T-cell (primary cell): Measurements from ENCODE around the gene HLCS. TPM values are rescaled to one million over a fixed set of nuclear protein-coding genes. Genes with fewer than 3 reads are reported as not detected.

ENCODE experiments used
- ATAC-seq, 4 experiments: fragments of 200-7000 bp in 3 of 4; fragments of 150-1000 bp in 1 of 4; cut with Tn5 transposase; replicated peaks in 1 of 4; 1 replicate in 3 of 4; 2 replicates in 1 of 4; pipeline ENCODE4 v1.10.0; 2021; ENCODE audit warnings: moderate library complexity in 3 of 4, mild to moderate bottlenecking in 2 of 4, moderate number of reproducible peaks in 1 of 4
- CTCF ChIA-PET, 2 donors: fragments of 300-600 bp; sonication (Branson Sonifier 250); formaldehyde crosslinking; loops; one replicate each; lab custom pipeline; 2022; ENCODE audit warnings: antibody characterized with exemption in 2 of 2; lab: Charles Lee
- POLR2A ChIA-PET, 2 donors: fragments of 300-600 bp; sonication (Branson Sonifier 250); formaldehyde crosslinking; loops; one replicate each; lab custom pipeline; 2022; ENCODE audit warnings: antibody characterized with exemption in 2 of 2; lab: Charles Lee
- DNase-seq, 35 experiments: peaks; one replicate each; pipeline versions ENCODE4 v3.0.0 to v3.0.0-alpha.2; 2013 to 2023
- H3K27ac ChIP-seq: one replicate; pipeline ENCODE4 v1.5.1; 2013; ENCODE audit warnings: low read length
- H3K27me3 ChIP-seq, 2 experiments: replicated peaks in 1 of 2; 1 replicate in 1 of 2; 2 replicates in 1 of 2; pipeline versions ENCODE4 v1.6.1 to v1.7.0; 2013; ENCODE audit warnings: low read length in 1 of 2, mixed read lengths in 1 of 2; ENCODE audit not compliant: control insufficient read depth in 2 of 2, insufficient read depth in 2 of 2; ENCODE audit errors: extremely low read depth in 1 of 2
- H3K36me3 ChIP-seq, 2 donors: 1 replicate in 1 of 2; 2 replicates in 1 of 2; pipeline versions ENCODE4 v1.6.1 to v1.7.0; 2013; ENCODE audit warnings: low read length in 1 of 2; ENCODE audit not compliant: control insufficient read depth in 2 of 2, insufficient read depth in 1 of 2; ENCODE audit errors: extremely low read depth in 1 of 2
- H3K4me1 ChIP-seq, 2 experiments: 1 replicate in 1 of 2; 2 replicates in 1 of 2; pipeline versions ENCODE4 v1.6.1 to v1.7.0; 2013; ENCODE audit warnings: low read length in 2 of 2, mixed read lengths in 1 of 2; ENCODE audit not compliant: insufficient read depth in 2 of 2, control insufficient read depth in 1 of 2; ENCODE audit errors: extremely low read depth in 1 of 2
- H3K4me3 ChIP-seq, 2 donors: 1 replicate in 1 of 2; 2 replicates in 1 of 2; pipeline versions ENCODE4 v1.5.1 to v1.7.0; 2013; ENCODE audit warnings: mild to moderate bottlenecking in 2 of 2, low read length in 1 of 2, moderate library complexity in 1 of 2; ENCODE audit not compliant: control insufficient read depth in 1 of 2; ENCODE audit errors: extremely low read depth in 1 of 2
- H3K9me3 ChIP-seq: 2 replicates; pipeline ENCODE4 v1.7.0; 2013
- H3K27ac Mint-ChIP-seq, 2 donors: one replicate each; pipeline ENCODE4 v1.8.0; 2020 to 2021; ENCODE audit warnings: mild to moderate bottlenecking in 2 of 2, mixed read lengths in 2 of 2
- H3K27me3 Mint-ChIP-seq, 2 donors: one replicate each; pipeline ENCODE4 v1.8.0; 2021 to 2022; ENCODE audit warnings: mixed read lengths in 2 of 2
- H3K36me3 Mint-ChIP-seq: one replicate; pipeline ENCODE4 v1.8.0; 2021; ENCODE audit warnings: mixed read lengths
- H3K4me1 Mint-ChIP-seq, 3 donors: one replicate each; pipeline ENCODE4 v1.8.0; 2020 to 2022; ENCODE audit warnings: mixed read lengths in 3 of 3, mild to moderate bottlenecking in 1 of 3
- H3K4me3 Mint-ChIP-seq, 3 donors: one replicate each; pipeline ENCODE4 v1.8.0; 2020 to 2022; ENCODE audit warnings: mild to moderate bottlenecking in 3 of 3, mixed read lengths in 3 of 3, moderate library complexity in 3 of 3
- H3K9me3 Mint-ChIP-seq, 3 donors: one replicate each; pipeline ENCODE4 v1.8.0; 2020 to 2022; ENCODE audit warnings: mixed read lengths in 3 of 3
- WGBS: methylation state at CpG from one replicate; pipeline ENCODE4 v1.1.5; 2013; ENCODE audit warnings: missing lambda C conversion rate; ENCODE audit not compliant: insufficient coverage; 5-methylcytosine and 5-hydroxymethylcytosine counted together
- total RNA-seq, 35 experiments: library from RNA in 6 of 35; stranded (reverse) in 6 of 35; fragments of 120-200 nt in 1 of 35; gene quantifications; one replicate each; pipeline versions ENCODE4 v1.2.1 to v1.2.4 and lab custom pipeline; 2013 to 2026

The HLCS gene
- total RNA-seq, 5 donors from 2014 or later (not counting 1 experiment from before 2014, with no cell fraction given): 13.0 to 15.6 (median 13.8) TPM

DNA sequence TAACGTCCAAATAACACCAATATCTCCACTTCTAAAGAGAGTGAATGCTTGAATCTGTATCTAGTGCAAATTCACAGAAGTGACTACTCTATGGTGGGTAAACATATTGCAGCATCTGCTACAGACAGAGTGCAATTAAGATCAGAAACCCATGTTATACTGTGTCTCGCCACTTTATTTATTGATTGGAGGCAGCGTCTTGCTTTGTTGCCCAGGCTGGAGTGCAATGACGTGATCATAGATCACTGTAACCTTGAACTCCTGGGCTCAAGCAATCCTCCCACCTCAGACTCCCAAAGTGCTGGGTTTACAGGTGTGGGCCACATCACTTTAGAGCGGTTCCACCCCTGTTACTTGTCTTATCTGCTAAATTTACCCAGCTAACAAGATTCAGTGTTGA is 57.0 kb downstream of the HLCS start:
- no peak overlapping the region for H3K4me3 Mint-ChIP-seq
- Histone ChIP-seq H3K27ac (no peak overlapping the region), H3K9me3 (no peaks in the 10 kb centered on the region), H3K4me3 (no peak overlapping the region), H3K27me3 (no peaks in the 10 kb centered on the region), H3K36me3 (peaks cover 0 to 2% of the 10 kb centered on the region in 2 donors), H3K4me1 (no peaks in the 10 kb centered on the region)
- H3K4me1 Mint-ChIP-seq: peaks cover 0 to 4% (median 4%) of the 10 kb centered on the region in 3 donors
- ChIA-PET CTCF (no interaction called here), POLR2A (no interaction called here)
- peaks cover 15% of the 10 kb centered on the region for H3K36me3 Mint-ChIP-seq
- no peak for DNase-seq
- H3K9me3 Mint-ChIP-seq: no peaks in the 10 kb centered on the region
- no peak overlapping the region for H3K27ac Mint-ChIP-seq
- ATAC-seq: no peak
- WGBS: 100% methylated on average over 2 of the region's 5 CpGs
- H3K27me3 Mint-ChIP-seq: no peaks in the 10 kb centered on the region

DNA sequence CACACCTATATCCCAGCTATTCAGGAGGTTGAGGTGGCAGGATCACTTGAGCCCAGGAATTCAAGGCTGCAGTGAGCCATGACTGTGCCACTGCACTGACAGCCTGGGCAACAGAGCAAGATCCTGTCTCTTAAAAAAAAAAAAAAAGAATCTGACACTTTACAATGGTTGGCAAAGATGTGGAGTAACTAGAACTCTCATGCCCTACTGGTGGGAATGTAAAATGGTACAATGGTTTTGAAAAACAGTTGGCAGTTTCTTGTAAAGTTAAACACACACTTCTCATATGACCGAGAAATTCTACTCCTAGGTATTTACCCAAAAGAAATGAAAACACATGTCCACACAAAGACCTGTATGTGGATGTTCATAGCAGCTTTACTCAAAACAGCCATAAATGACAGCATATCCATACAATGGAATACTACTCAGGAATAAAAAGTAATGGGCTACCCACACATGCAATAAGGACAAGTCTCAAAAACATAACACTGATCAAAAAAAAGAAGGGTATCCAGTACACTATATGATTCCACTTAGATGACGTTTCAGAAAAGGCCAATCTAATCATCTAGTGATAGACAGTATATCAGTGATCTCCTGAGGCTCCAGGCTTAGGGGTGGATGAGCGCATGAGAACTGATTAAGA is 58.1 kb downstream of the HLCS start:
- H3K27me3 ChIP-seq: no peaks in the 10 kb centered on the region
- no peaks in the 10 kb centered on the region for H3K4me1 ChIP-seq
- H3K27ac ChIP-seq: no peak overlapping the region
- ChIA-PET CTCF (interaction anchor here in 1 of 2 donors (0.6 kb wide), 1 partner anchor 277 kb away, joined by 3 read pairs; no protein-coding TSS in a partner anchor), POLR2A (interaction anchor here in 1 of 2 donors (0.6 kb wide), 1 partner anchor 901 kb away, joined by 3 read pairs; no protein-coding TSS in a partner anchor)
- H3K27me3 Mint-ChIP-seq: no peaks in the 10 kb centered on the region
- H3K36me3 Mint-ChIP-seq: peaks cover 10% of the 10 kb centered on the region
- H3K4me1 Mint-ChIP-seq: peaks cover 0 to 4% (median 4%) of the 10 kb centered on the region in 3 donors
- no peaks in the 10 kb centered on the region for H3K9me3 ChIP-seq
- no CpG with 5 or more reads among the region's 3 CpGs for WGBS
- no peak overlapping the region for H3K4me3 Mint-ChIP-seq
- H3K36me3 ChIP-seq: peaks cover 0 to 2% of the 10 kb centered on the region in 2 donors
- no peaks in the 10 kb centered on the region for H3K9me3 Mint-ChIP-seq
- no peak overlapping the region for H3K27ac Mint-ChIP-seq
- DNase-seq (no peak), ATAC-seq (no peak)
- no peak overlapping the region for H3K4me3 ChIP-seq

DNA sequence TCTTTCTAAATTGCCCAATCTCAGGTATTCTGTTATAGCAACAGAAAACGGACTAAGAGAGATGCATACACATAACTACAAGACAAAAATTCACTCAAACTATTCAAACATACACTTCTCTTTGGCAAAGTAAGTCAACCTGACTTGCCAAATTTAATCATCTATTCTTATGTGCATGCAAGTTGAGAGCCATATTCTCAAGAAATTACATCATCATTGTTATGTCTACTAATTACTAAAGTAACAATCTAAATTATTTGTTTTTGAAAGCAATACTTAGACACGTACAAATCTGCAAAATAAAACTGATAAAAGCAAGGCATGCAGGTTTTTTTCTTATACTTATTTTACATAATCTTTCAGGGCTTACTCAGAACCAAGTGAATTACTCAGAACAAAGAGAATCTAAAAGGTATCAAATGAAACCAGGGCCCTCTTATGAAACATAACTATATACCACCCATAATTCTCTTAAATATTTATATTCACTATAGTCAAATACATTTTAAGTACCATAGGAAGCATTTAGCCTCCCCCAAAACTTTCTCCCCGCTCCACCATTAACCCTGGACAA is 62.3 kb downstream of the HLCS start:
- Mint-ChIP-seq H3K27ac (no peak overlapping the region), H3K4me1 (no peaks in the 10 kb centered on the region), H3K36me3 (peaks cover 27% of the 10 kb centered on the region), H3K9me3 (no peaks in the 10 kb centered on the region), H3K4me3 (no peak overlapping the region), H3K27me3 (no peaks in the 10 kb centered on the region)
- ATAC-seq: no peak
- H3K36me3 ChIP-seq: no peaks in the 10 kb centered on the region
- no peak overlapping the region for H3K27ac ChIP-seq
- CTCF ChIA-PET: no interaction called here
- no peak overlapping the region for H3K4me3 ChIP-seq
- WGBS: 79% methylated on average over 2 of the region's 3 CpGs
- no peaks in the 10 kb centered on the region for H3K4me1 ChIP-seq
- POLR2A ChIA-PET: no interaction called here
- H3K27me3 ChIP-seq: no peaks in the 10 kb centered on the region
- H3K9me3 ChIP-seq: no peaks in the 10 kb centered on the region
- DNase-seq: no peak

DNA sequence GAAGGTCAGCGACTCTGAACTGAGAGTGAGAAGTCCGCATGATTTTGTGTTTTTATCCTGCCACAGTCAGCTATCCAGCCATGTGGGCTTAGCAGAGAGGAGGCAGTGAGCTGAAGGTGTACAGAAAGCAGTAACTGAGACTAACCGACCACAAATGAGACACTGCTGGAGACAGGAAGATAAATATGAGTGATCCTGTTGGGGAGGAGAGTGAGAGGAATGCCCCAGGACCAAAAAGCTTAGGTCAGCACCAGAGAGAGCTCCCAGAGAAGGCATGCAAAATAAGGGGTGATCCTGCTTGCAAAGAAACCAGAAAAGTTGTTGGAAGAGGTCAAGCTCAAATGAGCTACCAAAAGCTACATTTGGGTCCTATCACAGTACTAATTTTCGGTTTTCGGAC is 63.7 kb downstream of the HLCS start:
- H3K9me3 Mint-ChIP-seq: no peaks in the 10 kb centered on the region
- no peak for ATAC-seq
- Histone ChIP-seq H3K27me3 (no peaks in the 10 kb centered on the region), H3K4me1 (no peaks in the 10 kb centered on the region), H3K4me3 (no peak overlapping the region), H3K36me3 (no peaks in the 10 kb centered on the region), H3K27ac (no peak overlapping the region), H3K9me3 (no peaks in the 10 kb centered on the region)
- no peak overlapping the region for H3K4me3 Mint-ChIP-seq
- H3K36me3 Mint-ChIP-seq: peaks cover 23% of the 10 kb centered on the region
- ChIA-PET POLR2A (no interaction called here), CTCF (no interaction called here)
- DNase-seq: no peak
- 81% methylated on average over 3 of the region's 5 CpGs for WGBS
- H3K27ac Mint-ChIP-seq: no peak overlapping the region
- H3K27me3 Mint-ChIP-seq: no peaks in the 10 kb centered on the region
- no peaks in the 10 kb centered on the region for H3K4me1 Mint-ChIP-seq

DNA sequence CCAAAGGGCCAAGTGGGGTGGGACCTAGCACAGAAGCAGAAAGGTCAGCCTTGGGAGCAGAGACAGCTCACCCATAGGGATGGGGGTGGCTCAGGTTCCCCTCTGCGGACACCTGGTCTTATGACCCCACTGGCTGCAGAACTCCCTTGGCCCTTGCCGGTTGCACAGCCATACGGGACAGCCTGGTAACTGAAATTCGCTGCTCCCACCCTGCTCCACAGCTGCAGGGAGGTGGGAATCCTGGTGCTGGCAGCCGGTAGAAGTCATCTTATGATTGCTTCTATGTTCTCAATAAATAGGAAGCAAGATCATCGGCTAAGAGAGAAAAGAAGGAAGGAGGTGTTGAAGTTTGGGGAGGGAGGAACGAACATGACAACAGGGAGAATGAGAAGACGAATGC is 64.1 kb downstream of the HLCS start:
- CTCF ChIA-PET: no interaction called here

DNA sequence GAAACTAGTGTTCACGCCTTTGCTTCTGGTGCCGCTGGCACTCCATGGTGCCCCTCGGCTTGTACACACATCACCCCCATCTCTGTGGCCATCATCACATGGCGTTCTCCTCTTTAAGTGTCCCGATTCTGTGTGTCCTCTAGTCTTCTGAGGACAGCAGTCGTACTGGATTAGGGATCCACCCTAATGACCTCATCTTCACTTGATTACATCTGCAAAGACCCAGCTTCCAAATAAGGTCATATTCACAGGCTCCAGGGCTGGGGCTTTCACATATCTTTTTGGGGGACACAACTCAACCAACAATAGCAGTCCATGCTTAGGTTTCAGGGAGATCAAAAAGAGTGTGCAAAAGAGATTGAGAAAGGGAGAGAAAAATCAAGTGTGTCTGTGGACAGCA is 64.9 kb downstream of the HLCS start:
- H3K4me1 Mint-ChIP-seq: no peaks in the 10 kb centered on the region
- H3K36me3 Mint-ChIP-seq: peaks cover 34% of the 10 kb centered on the region
- no peak overlapping the region for H3K27ac Mint-ChIP-seq
- Histone ChIP-seq H3K27ac (no peak overlapping the region), H3K4me1 (no peaks in the 10 kb centered on the region), H3K36me3 (peaks cover 0 to 4% of the 10 kb centered on the region in 2 donors), H3K4me3 (no peak overlapping the region), H3K9me3 (no peaks in the 10 kb centered on the region), H3K27me3 (no peaks in the 10 kb centered on the region)
- no peak for DNase-seq
- H3K27me3 Mint-ChIP-seq: no peaks in the 10 kb centered on the region
- H3K9me3 Mint-ChIP-seq: no peaks in the 10 kb centered on the region
- CTCF ChIA-PET: no interaction called here
- POLR2A ChIA-PET: no interaction called here
- no peak overlapping the region for H3K4me3 Mint-ChIP-seq
- 96% methylated on average over 5 of the region's 6 CpGs for WGBS
- ATAC-seq: no peak

More for the DNA sequence above, 64.1 kb downstream of the HLCS start:
- DNase-seq (no peak), ATAC-seq (no peak)
- Histone ChIP-seq H3K36me3 (no peaks in the 10 kb centered on the region), H3K27me3 (no peaks in the 10 kb centered on the region), H3K4me3 (no peak overlapping the region), H3K27ac (no peak overlapping the region), H3K9me3 (no peaks in the 10 kb centered on the region), H3K4me1 (no peaks in the 10 kb centered on the region)
- Mint-ChIP-seq H3K36me3 (peaks cover 26% of the 10 kb centered on the region), H3K27ac (no peak overlapping the region), H3K4me3 (no peak overlapping the region), H3K4me1 (no peaks in the 10 kb centered on the region), H3K9me3 (no peaks in the 10 kb centered on the region), H3K27me3 (no peaks in the 10 kb centered on the region)
- 91% methylated on average over 6 of the region's 8 CpGs for WGBS
- POLR2A ChIA-PET: no interaction called here
